ENCODE data around the gene ISYNA1. TPM values are rescaled to one million over a fixed set of nuclear protein-coding genes. Genes with fewer than 3 reads are reported as not detected.
A peak's percentile ranks its signal among the peaks of the same experiment; 100 is the strongest.

The ISYNA1 gene
- total and polyA plus RNA-seq, 2 of the 13 experiments (the other 11 are each of a cell fraction or from before 2014, with no cell fraction given) = 29.6 to 48.5 TPM

DNA sequence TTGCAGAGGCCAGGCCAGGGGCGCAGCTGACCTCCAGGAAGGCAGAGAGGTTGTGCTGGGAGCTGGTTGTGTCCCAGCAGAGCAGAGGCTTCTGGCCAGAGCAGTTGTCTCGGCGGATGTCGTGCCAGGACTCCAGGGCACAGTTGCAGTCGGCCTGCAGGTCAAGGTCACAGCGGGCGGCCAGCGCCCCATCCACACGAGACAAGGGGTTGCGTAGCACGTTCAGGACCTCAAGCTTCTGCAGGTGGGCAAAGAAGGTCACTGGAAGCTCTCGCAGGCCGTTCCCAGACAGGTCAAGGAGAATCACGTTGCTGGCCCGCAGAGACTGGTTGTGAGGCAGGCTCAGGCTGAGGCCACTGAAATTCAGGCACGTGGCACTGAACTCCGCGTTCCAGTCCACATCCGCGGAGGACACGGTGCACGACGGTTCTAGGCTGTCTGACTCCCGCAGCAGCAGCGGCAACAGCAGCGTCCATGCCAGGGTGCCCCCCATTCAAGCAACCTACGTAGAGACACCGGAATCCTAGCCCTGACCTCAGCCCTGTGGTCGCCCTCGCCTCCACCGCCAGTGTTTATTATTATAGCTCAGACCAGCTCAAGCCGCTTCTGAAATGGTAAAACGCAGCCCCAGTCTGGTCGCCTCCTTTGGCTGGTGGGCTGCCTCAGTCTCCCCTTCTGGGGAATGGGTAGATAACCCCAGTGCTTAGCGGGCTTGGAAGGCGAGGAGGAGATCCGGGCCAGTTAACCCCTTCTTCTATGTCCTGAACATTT is 41.3 kb downstream of the ISYNA1 start (continued):
- TF ChIP-seq, protein P1, sequence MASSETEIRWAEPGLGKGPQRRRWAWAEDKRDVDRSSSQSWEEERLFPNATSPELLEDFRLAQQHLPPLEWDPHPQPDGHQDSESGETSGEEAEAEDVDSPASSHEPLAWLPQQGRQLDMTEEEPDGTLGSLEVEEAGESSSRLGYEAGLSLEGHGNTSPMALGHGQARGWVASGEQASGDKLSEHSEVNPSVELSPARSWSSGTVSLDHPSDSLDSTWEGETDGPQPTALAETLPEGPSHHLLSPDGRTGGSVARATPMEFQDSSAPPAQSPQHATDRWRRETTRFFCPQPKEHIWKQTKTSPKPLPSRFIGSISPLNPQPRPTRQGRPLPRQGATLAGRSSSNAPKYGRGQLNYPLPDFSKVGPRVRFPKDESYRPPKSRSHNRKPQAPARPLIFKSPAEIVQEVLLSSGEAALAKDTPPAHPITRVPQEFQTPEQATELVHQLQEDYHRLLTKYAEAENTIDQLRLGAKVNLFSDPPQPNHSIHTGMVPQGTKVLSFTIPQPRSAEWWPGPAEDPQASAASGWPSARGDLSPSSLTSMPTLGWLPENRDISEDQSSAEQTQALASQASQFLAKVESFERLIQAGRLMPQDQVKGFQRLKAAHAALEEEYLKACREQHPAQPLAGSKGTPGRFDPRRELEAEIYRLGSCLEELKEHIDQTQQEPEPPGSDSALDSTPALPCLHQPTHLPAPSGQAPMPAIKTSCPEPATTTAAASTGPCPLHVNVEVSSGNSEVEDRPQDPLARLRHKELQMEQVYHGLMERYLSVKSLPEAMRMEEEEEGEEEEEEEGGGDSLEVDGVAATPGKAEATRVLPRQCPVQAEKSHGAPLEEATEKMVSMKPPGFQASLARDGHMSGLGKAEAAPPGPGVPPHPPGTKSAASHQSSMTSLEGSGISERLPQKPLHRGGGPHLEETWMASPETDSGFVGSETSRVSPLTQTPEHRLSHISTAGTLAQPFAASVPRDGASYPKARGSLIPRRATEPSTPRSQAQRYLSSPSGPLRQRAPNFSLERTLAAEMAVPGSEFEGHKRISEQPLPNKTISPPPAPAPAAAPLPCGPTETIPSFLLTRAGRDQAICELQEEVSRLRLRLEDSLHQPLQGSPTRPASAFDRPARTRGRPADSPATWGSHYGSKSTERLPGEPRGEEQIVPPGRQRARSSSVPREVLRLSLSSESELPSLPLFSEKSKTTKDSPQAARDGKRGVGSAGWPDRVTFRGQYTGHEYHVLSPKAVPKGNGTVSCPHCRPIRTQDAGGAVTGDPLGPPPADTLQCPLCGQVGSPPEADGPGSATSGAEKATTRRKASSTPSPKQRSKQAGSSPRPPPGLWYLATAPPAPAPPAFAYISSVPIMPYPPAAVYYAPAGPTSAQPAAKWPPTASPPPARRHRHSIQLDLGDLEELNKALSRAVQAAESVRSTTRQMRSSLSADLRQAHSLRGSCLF (CRISPR knock-in tag; IDR thresholded peaks at IDR 0.05; ENCODE audit: borderline replicate concordance) = no peak
- TF ChIP-seq ARID2 (CRISPR knock-in tag; IDR thresholded peaks at IDR 0.05; ENCODE audit: borderline replicate concordance) (peak; percentile 48; the same call in 1 of the 2 replicates), SKI (IDR thresholded peaks at IDR 0.05; ENCODE audit: partially characterized antibody) (peak; percentile 31), ESRRA (CRISPR knock-in tag; IDR thresholded peaks at IDR 0.05; ENCODE audit: low read depth) (peak; percentile 89), ZNF143 (CRISPR knock-in tag; IDR thresholded peaks at IDR 0.05) (no peak), BCL6 (CRISPR knock-in tag; IDR thresholded peaks at IDR 0.05) (peak; percentile 40; the same call in 1 of the 2 replicates), REXO4 (CRISPR knock-in tag; IDR thresholded peaks at IDR 0.05; ENCODE audit: borderline replicate concordance) (no peak), ZNF878 (CRISPR knock-in tag; IDR thresholded peaks at IDR 0.05) (no peak), ZNF446 (CRISPR knock-in tag; IDR thresholded peaks at IDR 0.05) (no peak), PCBP1 (IDR thresholded peaks at IDR 0.05; ENCODE audit: borderline replicate concordance, low read depth, low read length) (no peak), ZNF282 (IDR thresholded peaks at IDR 0.05; ENCODE audit: partially characterized antibody) (no peak), XRCC5 (optimal IDR thresholded peaks at IDR 0.05; ENCODE audit: low read length) (no peak), PTBP1 (IDR thresholded peaks at IDR 0.05; ENCODE audit: low read depth, low read length, poor library complexity, severe bottlenecking) (no peak), THAP11 (CRISPR knock-in tag; IDR thresholded peaks at IDR 0.05) (no peak), ZNF563 (CRISPR knock-in tag; IDR thresholded peaks at IDR 0.05) (peak; percentile 53; the same call in 1 of the 2 replicates), FOXO1 (CRISPR knock-in tag; IDR thresholded peaks at IDR 0.05) (no peak; the same call in 1 of the 2 replicates), EP300 (IDR thresholded peaks at IDR 0.05; ENCODE audit: low read depth in 2 of 2, low read length in 2 of 2) (no peak), EP300 (CRISPR knock-in tag; IDR thresholded peaks at IDR 0.05; ENCODE audit: borderline replicate concordance) (peak; percentile 41; the same call in 1 of the 2 replicates), PPARG (CRISPR knock-in tag; conservative IDR thresholded peaks at IDR 0.05) (no peak), ZNF256 (CRISPR knock-in tag; conservative IDR thresholded peaks at IDR 0.05) (no peak)
- TF ChIP-seq, protein P2, sequence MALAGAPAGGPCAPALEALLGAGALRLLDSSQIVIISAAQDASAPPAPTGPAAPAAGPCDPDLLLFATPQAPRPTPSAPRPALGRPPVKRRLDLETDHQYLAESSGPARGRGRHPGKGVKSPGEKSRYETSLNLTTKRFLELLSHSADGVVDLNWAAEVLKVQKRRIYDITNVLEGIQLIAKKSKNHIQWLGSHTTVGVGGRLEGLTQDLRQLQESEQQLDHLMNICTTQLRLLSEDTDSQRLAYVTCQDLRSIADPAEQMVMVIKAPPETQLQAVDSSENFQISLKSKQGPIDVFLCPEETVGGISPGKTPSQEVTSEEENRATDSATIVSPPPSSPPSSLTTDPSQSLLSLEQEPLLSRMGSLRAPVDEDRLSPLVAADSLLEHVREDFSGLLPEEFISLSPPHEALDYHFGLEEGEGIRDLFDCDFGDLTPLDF (CRISPR knock-in tag; IDR thresholded peaks at IDR 0.05) = no peak
- TF ChIP-seq, protein P3, sequence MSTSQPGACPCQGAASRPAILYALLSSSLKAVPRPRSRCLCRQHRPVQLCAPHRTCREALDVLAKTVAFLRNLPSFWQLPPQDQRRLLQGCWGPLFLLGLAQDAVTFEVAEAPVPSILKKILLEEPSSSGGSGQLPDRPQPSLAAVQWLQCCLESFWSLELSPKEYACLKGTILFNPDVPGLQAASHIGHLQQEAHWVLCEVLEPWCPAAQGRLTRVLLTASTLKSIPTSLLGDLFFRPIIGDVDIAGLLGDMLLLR (CRISPR knock-in tag; IDR thresholded peaks at IDR 0.05) = no peak; the same call in 1 of the 2 replicates
- TF ChIP-seq, protein P4, sequence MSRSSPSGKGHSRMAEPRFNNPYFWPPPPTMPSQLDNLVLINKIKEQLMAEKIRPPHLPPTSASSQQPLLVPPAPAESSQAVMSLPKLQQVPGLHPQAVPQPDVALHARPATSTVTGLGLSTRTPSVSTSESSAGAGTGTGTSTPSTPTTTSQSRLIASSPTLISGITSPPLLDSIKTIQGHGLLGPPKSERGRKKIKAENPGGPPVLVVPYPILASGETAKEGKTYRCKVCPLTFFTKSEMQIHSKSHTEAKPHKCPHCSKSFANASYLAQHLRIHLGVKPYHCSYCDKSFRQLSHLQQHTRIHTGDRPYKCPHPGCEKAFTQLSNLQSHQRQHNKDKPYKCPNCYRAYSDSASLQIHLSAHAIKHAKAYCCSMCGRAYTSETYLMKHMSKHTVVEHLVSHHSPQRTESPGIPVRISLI (CRISPR knock-in tag; IDR thresholded peaks at IDR 0.05; ENCODE audit: borderline replicate concordance) = 0 out of 2 replicates have a peak, but pooled peaks have one; percentile 36
